Measurements from ENCODE around the gene ARSG. TPM values are rescaled to one million over a fixed set of nuclear protein-coding genes. Genes with fewer than 3 reads are reported as not detected.
"Not testable (repeated sequence)": the region's sequence is repeated elsewhere in the genome, so short reads cannot be mapped to it uniquely, and the experiment has no call there.

The ARSG gene
- total RNA-seq, 1 donor from 2014 or later, result 6.2 TPM

DNA sequence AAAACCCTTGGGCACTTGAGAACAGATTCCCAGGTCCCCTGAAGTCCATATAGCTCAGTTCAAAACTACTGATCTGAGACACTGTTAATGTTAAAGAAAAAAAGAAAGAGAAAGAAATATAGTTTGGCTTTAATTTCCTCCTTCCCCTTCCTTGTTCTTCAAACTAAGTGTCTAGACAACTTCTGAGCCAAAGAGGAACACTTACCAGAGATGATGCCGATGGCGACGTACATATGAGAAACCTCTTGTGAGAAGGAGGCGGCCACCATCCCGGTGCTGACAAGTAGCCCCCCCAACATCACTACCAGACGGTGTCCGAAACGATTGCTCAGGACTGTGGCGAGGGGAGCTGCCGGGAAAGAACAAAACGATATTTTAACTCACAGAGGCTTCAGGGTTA lies 17.6 kb upstream of the ARSG start:
- TF ChIP-seq CTCF (conservative IDR thresholded peaks at IDR 0.05), result no peak
- DNase-seq (ENCODE audit: low read depth, low spot score), result no peak
- H3K9me3 Mint-ChIP-seq, result peaks cover 5% of the 10 kb centered on the region
- H3K4me1 Mint-ChIP-seq, result no peaks in the 10 kb centered on the region
- no peaks in the 10 kb centered on the region for H3K27me3 Mint-ChIP-seq (ENCODE audit: low read depth)
- no peak overlapping the region for H3K27ac Mint-ChIP-seq (ENCODE audit: unreplicated experiment)
- no peak overlapping the region for H3K4me3 Mint-ChIP-seq
- H3K36me3 Mint-ChIP-seq (ENCODE audit: low read depth), result peaks cover 5% of the 10 kb centered on the region

GRCh38 chr17:68276339-68276738 lies 15.0 kb upstream of the ARSG start:
- H3K9me3 Mint-ChIP-seq; H3K27me3 Mint-ChIP-seq (ENCODE audit: low read depth); H3K4me3 Mint-ChIP-seq; H3K36me3 Mint-ChIP-seq (ENCODE audit: low read depth); DNase-seq (ENCODE audit: low read depth, low spot score); H3K4me1 Mint-ChIP-seq; H3K27ac Mint-ChIP-seq (ENCODE audit: unreplicated experiment): not testable (repeated sequence)

- Mint-ChIP-seq H3K27ac (ENCODE audit: unreplicated experiment) (no peak overlapping the region), H3K4me3 (no peak overlapping the region), H3K4me1 (no peaks in the 10 kb centered on the region), H3K9me3 (peaks cover 9% of the 10 kb centered on the region), H3K27me3 (ENCODE audit: low read depth) (no peaks in the 10 kb centered on the region), H3K36me3 (ENCODE audit: low read depth) (peaks cover 9% of the 10 kb centered on the region)
- no peak for TF ChIP-seq CTCF (conservative IDR thresholded peaks at IDR 0.05)
- no peak for DNase-seq (ENCODE audit: low read depth, low spot score)
Observed at GRCh38 chr17:68277807-68278206, 13.5 kb upstream of the ARSG start.

DNA sequence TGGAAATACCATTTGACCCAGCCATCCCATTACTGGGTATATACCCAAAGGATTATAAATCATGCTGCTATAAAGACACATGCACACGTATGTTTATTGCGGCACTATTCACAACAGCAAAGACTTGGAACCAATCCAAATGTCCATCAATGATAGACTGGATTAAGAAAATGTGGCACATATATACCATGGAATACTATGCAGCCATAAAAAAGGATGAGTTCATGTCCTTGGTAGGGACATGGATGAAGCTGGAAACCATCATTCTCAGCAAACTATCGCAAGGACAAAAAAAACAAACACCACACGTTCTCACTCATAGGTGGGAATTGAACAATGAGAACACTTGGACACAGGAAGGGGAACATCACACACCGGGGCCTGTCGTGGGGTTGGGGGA lies 9.3 kb upstream of the ARSG start:
- not testable (repeated sequence) for H3K27me3 Mint-ChIP-seq (ENCODE audit: low read depth); H3K9me3 Mint-ChIP-seq; DNase-seq (ENCODE audit: low read depth, low spot score); H3K4me1 Mint-ChIP-seq; H3K27ac Mint-ChIP-seq (ENCODE audit: unreplicated experiment); H3K4me3 Mint-ChIP-seq; H3K36me3 Mint-ChIP-seq (ENCODE audit: low read depth)

DNA sequence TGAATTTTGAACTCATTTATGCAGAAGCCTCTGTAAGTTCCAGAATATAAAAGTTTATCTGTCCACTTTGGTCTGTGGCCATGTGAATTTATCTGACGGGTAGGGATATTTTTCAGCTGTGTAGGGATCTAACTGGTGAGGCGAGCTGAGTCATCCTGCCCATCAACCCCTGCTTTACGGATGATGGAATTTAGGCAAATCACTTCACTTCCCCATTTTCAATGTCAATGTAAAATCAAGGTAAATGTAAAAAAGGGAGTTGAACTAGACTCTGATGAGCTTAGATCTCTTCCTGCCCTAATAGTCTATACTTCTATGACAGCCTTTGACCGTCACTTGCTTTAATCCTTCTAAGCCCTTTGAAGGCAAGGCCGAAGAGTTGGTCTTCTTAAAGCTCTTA lies 2.9 kb upstream of the ARSG start:
- Mint-ChIP-seq H3K27ac (ENCODE audit: unreplicated experiment) (no peak overlapping the region), H3K27me3 (ENCODE audit: low read depth) (peaks cover 45% of the 10 kb centered on the region), H3K36me3 (ENCODE audit: low read depth) (no peaks in the 10 kb centered on the region), H3K9me3 (no peaks in the 10 kb centered on the region), H3K4me1 (peaks cover 17% of the 10 kb centered on the region), H3K4me3 (peak overlapping the region; percentile 81)
- TF ChIP-seq CTCF (conservative IDR thresholded peaks at IDR 0.05), result no peak
- DNase-seq (ENCODE audit: low read depth, low spot score), result no peak

DNA sequence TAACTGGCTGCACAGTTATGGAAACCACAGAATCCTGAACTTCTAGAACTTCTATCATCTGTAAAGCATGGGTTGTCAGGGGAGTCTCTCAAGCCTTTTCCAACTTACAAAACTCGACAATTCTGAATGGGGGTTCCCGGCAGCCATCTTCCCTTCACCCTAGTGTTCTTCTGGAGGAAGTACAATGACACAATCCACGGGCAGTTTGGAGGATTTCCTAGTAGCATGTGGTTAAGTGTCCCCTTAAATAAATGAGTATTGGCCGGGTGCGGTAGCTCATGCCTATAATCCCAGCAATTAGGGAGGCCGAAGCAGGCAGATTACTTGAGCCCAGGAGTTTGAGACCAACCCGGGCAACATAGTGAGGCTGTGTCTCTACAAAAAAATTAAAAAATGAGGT lies 2.5 kb upstream of the ARSG start:
- TF ChIP-seq CTCF (conservative IDR thresholded peaks at IDR 0.05), result no peak
- Mint-ChIP-seq H3K4me3 (peak overlapping the region; percentile 81), H3K4me1 (peaks cover 19% of the 10 kb centered on the region)

DNA sequence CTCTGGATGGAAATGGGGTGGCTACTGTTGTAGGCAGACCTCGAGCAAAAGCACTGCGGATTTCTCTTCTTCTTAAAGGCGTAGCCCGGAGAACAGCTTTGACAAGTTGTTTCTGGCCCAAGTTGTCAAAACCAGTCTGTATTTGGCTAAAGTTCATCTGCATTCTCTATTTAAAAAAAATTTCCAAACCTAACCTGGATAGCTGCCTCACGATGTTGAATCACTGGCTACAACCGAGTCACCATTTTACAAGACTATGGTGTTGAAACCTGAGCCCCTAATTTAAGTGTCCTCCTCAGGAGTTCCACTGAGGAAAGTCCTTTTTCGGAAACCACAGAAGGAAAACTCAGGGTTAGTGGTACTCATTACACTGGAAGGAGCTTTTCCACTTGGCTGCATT lies 1.8 kb upstream of the ARSG start:
- TF ChIP-seq CTCF (conservative IDR thresholded peaks at IDR 0.05), result no peak
- H3K9me3 Mint-ChIP-seq, result no peaks in the 10 kb centered on the region
- DNase-seq (ENCODE audit: low read depth, low spot score), result no peak
- H3K27ac Mint-ChIP-seq (ENCODE audit: unreplicated experiment), result no peak overlapping the region
- peaks cover 50% of the 10 kb centered on the region for H3K27me3 Mint-ChIP-seq (ENCODE audit: low read depth)
- H3K4me3 Mint-ChIP-seq, result peak overlapping the region; percentile 81
- peaks cover 26% of the 10 kb centered on the region for H3K4me1 Mint-ChIP-seq
- no peaks in the 10 kb centered on the region for H3K36me3 Mint-ChIP-seq (ENCODE audit: low read depth)

More for the DNA sequence above, 2.5 kb upstream of the ARSG start:
- Mint-ChIP-seq H3K27ac (ENCODE audit: unreplicated experiment) (no peak overlapping the region), H3K27me3 (ENCODE audit: low read depth) (peaks cover 45% of the 10 kb centered on the region), H3K36me3 (ENCODE audit: low read depth) (no peaks in the 10 kb centered on the region), H3K9me3 (no peaks in the 10 kb centered on the region)
- DNase-seq (ENCODE audit: low read depth, low spot score), result no peak

Measured in neural crest cell (in vitro differentiated cells).